Prostate gland (tissue), 2 donors: ENCODE measurements around the gene SEC11A.

Source experiments
- POLR2A ChIP-seq: fragments of 450-650 bp; IDR thresholded peaks from one replicate; pipeline ENCODE4 v1.6.1; 2016; ENCODE audit warnings: antibody characterized with exemption, mild to moderate bottlenecking
- POLR2AphosphoS5 ChIP-seq: sonication (generic); formaldehyde crosslinking; IDR thresholded peaks from one replicate; pipeline ENCODE4 v1.6.1; 2017; ENCODE audit warnings: antibody characterized with exemption
- TF ChIP-seq, protein P1 (sequence below), 4 experiments: fragments of 200-600 bp in 2 of 4; fragments of 450-650 bp in 2 of 4; sonication (generic) in 2 of 4; IDR thresholded peaks; 1 replicate in 3 of 4; 2 replicates in 1 of 4; pipeline ENCODE4 v1.5.1; 2016 to 2019; ENCODE audit warnings: antibody characterized with exemption in 4 of 4, mild to moderate bottlenecking in 2 of 4, moderate library complexity in 2 of 4

DNA sequence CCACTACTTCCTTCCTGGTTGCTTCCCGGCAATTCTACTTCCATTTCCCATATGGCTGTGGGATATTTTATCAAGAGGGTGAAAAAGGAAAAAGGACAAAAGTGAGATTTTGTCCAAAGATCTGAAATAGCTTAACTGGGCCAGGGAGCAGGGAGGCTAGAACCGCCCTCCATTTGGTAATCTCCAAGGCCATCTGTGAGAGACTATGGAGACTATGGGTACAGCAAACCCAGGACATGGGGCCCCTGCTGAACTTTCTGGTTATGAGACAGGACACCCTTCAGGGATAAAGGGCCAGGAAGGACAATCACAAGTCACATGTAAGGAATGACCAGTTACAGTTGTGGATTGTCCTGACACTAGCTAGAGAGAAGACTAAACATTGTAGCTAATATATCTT is 90.8 kb downstream of the SEC11A start:
- TF ChIP-seq, protein P1, sequence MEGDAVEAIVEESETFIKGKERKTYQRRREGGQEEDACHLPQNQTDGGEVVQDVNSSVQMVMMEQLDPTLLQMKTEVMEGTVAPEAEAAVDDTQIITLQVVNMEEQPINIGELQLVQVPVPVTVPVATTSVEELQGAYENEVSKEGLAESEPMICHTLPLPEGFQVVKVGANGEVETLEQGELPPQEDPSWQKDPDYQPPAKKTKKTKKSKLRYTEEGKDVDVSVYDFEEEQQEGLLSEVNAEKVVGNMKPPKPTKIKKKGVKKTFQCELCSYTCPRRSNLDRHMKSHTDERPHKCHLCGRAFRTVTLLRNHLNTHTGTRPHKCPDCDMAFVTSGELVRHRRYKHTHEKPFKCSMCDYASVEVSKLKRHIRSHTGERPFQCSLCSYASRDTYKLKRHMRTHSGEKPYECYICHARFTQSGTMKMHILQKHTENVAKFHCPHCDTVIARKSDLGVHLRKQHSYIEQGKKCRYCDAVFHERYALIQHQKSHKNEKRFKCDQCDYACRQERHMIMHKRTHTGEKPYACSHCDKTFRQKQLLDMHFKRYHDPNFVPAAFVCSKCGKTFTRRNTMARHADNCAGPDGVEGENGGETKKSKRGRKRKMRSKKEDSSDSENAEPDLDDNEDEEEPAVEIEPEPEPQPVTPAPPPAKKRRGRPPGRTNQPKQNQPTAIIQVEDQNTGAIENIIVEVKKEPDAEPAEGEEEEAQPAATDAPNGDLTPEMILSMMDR (IDR thresholded peaks at IDR 0.05), result no peak
- no peak for TF ChIP-seq POLR2A
- no peak for TF ChIP-seq POLR2AphosphoS5
